HG03175 (cell line): ENCODE results near the gene PNPLA2.

Source experiments
- ATAC-seq: cut with Tn5 transposase; IDR thresholded peaks from one replicate; pipeline ENCODE4 v1.9.1; 2021; ENCODE audit warnings: mild to moderate bottlenecking, moderate library complexity; ENCODE audit not compliant: unreplicated experiment

PNPLA2 gene

GRCh38 chr11:813456-814096, 5.1 kb upstream of the PNPLA2 start:
- ATAC-seq = no peak

GRCh38 chr11:815675-816432, 2.9 kb upstream of the PNPLA2 start:
- ATAC-seq = no peak

- no peak for ATAC-seq
These were observed 2.3 kb upstream of the PNPLA2 start for GRCh38 chr11:816433-816779.

- ATAC-seq = peak; percentile 65
These were observed 616 bp downstream of the PNPLA2 start for GRCh38 chr11:819129-819931.

GRCh38 chr11:819943-820649, 1.4 kb downstream of the PNPLA2 start:
- ATAC-seq = peak; percentile 66

- no peak for ATAC-seq
These were observed 2.2 kb downstream of the PNPLA2 start for GRCh38 chr11:820655-821511.

- no peak for ATAC-seq
These were observed 3.0 kb downstream of the PNPLA2 start for GRCh38 chr11:821512-822371.

GRCh38 chr11:823441-824291, 5.0 kb downstream of the PNPLA2 start:
- ATAC-seq = no peak

- no peak for ATAC-seq
These were observed 5.7 kb downstream of the PNPLA2 start for GRCh38 chr11:824292-824880.

GRCh38 chr11:824942-825341, 6.2 kb downstream of the PNPLA2 start:
- ATAC-seq = no peak

GRCh38 chr11:825366-826226, 6.9 kb downstream of the PNPLA2 start:
- no peak for ATAC-seq

- ATAC-seq = no peak
These were observed 7.5 kb downstream of the PNPLA2 start for GRCh38 chr11:826227-826621.

- ATAC-seq = peak; percentile 1
These were observed 8.1 kb downstream of the PNPLA2 start for GRCh38 chr11:826836-827145.

- peak; percentile 43 for ATAC-seq
These were observed 8.6 kb downstream of the PNPLA2 start for GRCh38 chr11:827146-827896.

GRCh38 chr11:827897-828192, 9.1 kb downstream of the PNPLA2 start, which contains the start of gene CRACR2B:
TSS of gene CRACR2B (plus strand) at chr11:827919. CDS start at chr11:828608, 689 bp downstream.
- ATAC-seq = no peak

GRCh38 chr11:828506-829175, 9.9 kb downstream of the PNPLA2 start:
- no peak for ATAC-seq
